B cell (primary cell): ENCODE data around the gene GAMT. TPM values are rescaled to one million over a fixed set of nuclear protein-coding genes. Genes with fewer than 3 reads are reported as not detected.

Experiments
- ATAC-seq: fragments of 200-7000 bp; cut with Tn5 transposase; one replicate; pipeline ENCODE4 v1.10.0; 2021; ENCODE audit warnings: low read depth, mild to moderate bottlenecking, moderate number of reproducible peaks, moderate library complexity
- CTCF ChIA-PET: fragments of 350-600 bp; sonication (Branson Sonifier 250); formaldehyde crosslinking; loops from one replicate; lab custom pipeline; 2021; ENCODE audit warnings: antibody characterized with exemption, inconsistent platforms; lab: Charles Lee
- POLR2A ChIA-PET: fragments of 350-600 bp; sonication (Branson Sonifier 250); formaldehyde crosslinking; loops from one replicate; lab custom pipeline; 2021; ENCODE audit warnings: antibody characterized with exemption; lab: Charles Lee
- DNase-seq: peaks from one replicate; pipeline ENCODE4 v3.0.0; 2013
- H2AFZ ChIP-seq: 2 replicates; pipeline ENCODE4 v1.6.1; 2012; ENCODE audit warnings: mild to moderate bottlenecking, low read depth, low read length; ENCODE audit not compliant: insufficient read depth, poor library complexity, severe bottlenecking
- H3K27ac ChIP-seq, 2 donors: 1 replicate in 1 of 2; 2 replicates in 1 of 2; pipeline ENCODE4 v1.5.1; 2012 to 2013; ENCODE audit warnings: low read length in 2 of 2, mild to moderate bottlenecking in 2 of 2, moderate library complexity in 1 of 2
- H3K27me3 ChIP-seq, 4 experiments: fragments of 200-600 bp in 1 of 4; sonication (generic) in 1 of 4; replicated peaks in 1 of 4; 1 replicate in 2 of 4; 2 replicates in 2 of 4; pipeline versions ENCODE4 v1.6.1 to v1.7.0; 2013 to 2016; ENCODE audit warnings: low read length in 3 of 4, mild to moderate bottlenecking in 2 of 4, mixed read lengths in 1 of 4, moderate library complexity in 1 of 4; ENCODE audit not compliant: insufficient read depth in 4 of 4, control insufficient read depth in 3 of 4; ENCODE audit errors: control extremely low read depth in 1 of 4
- H3K36me3 ChIP-seq, 2 experiments: replicated peaks in 1 of 2; 1 replicate in 1 of 2; 2 replicates in 1 of 2; pipeline versions ENCODE4 v1.6.1 to v1.7.1; 2013; ENCODE audit warnings: low read length in 1 of 2; ENCODE audit not compliant: insufficient read depth in 2 of 2, control insufficient read depth in 1 of 2; ENCODE audit errors: control extremely low read depth in 1 of 2, extremely low read depth in 1 of 2
- H3K4me1 ChIP-seq, 2 donors: fragments of 200-600 bp in 1 of 2; sonication (generic) in 1 of 2; 1 replicate in 1 of 2; 2 replicates in 1 of 2; pipeline versions ENCODE4 v1.5.1 to v1.6.1; 2013 to 2017; ENCODE audit warnings: low read length in 2 of 2; ENCODE audit not compliant: control insufficient read depth in 2 of 2, insufficient read depth in 2 of 2
- H3K4me2 ChIP-seq: replicated peaks from 2 replicates; pipeline ENCODE3; 2012; ENCODE audit warnings: mild to moderate bottlenecking, low read depth, low read length; ENCODE audit not compliant: poor library complexity, severe bottlenecking
- H3K4me3 ChIP-seq, 5 experiments: fragments of 200-600 bp in 1 of 5; sonication (generic) in 1 of 5; 1 replicate in 3 of 5; 2 replicates in 2 of 5; pipeline versions ENCODE4 v1.5.1 to v1.7.0; 2011 to 2016; ENCODE audit warnings: low read length in 4 of 5, mild to moderate bottlenecking in 4 of 5, low read depth in 2 of 5, control low read depth in 1 of 5, moderate library complexity in 1 of 5; ENCODE audit not compliant: insufficient read depth in 1 of 5; ENCODE audit errors: control extremely low read depth in 1 of 5, extremely low read depth in 1 of 5
- H3K79me2 ChIP-seq: fragments of 200-600 bp; sonication (generic); one replicate; pipeline ENCODE4 v1.6.0; 2016; ENCODE audit warnings: low read length; ENCODE audit not compliant: control insufficient read depth, insufficient read depth
- H3K9ac ChIP-seq: fragments of 200-600 bp; sonication (generic); 2 replicates; pipeline ENCODE4 v1.6.1; 2017; ENCODE audit warnings: mild to moderate bottlenecking, low read length, moderate library complexity
- H3K9me3 ChIP-seq, 3 donors: one replicate each; pipeline versions ENCODE4 v1.6.1 to v1.7.1; 2013; ENCODE audit warnings: low read length in 2 of 3; ENCODE audit not compliant: control insufficient read depth in 2 of 3, insufficient read depth in 1 of 3; ENCODE audit errors: control extremely low read depth in 1 of 3
- H4K20me1 ChIP-seq: 2 replicates; pipeline ENCODE4 v1.6.0; 2012; ENCODE audit warnings: mild to moderate bottlenecking, low read length; ENCODE audit not compliant: insufficient read depth, control insufficient read depth, poor library complexity, severe bottlenecking
- H3K27ac Mint-ChIP-seq: one replicate; pipeline ENCODE4 v1.8.0; 2021; ENCODE audit warnings: mixed read lengths
- H3K27me3 Mint-ChIP-seq: one replicate; pipeline ENCODE4 v1.8.0; 2021; ENCODE audit warnings: mixed read lengths
- H3K4me1 Mint-ChIP-seq: one replicate; pipeline ENCODE4 v1.8.0; 2021; ENCODE audit warnings: mixed read lengths
- H3K4me3 Mint-ChIP-seq: one replicate; pipeline ENCODE4 v1.8.0; 2021; ENCODE audit warnings: mixed read lengths
- H3K9me3 Mint-ChIP-seq: one replicate; pipeline ENCODE4 v1.8.0; 2022; ENCODE audit warnings: mixed read lengths; ENCODE audit not compliant: insufficient read depth
- EZH2 ChIP-seq: IDR thresholded peaks from 2 replicates; pipeline ENCODE4 v1.6.1; 2012; ENCODE audit warnings: borderline replicate concordance, low read depth, mild to moderate bottlenecking, moderate library complexity, low read length; ENCODE audit not compliant: insufficient read depth, poor library complexity, severe bottlenecking
- WGBS: methylation state at CpG from one replicate; pipeline ENCODE4 v1.1.5; 2013; ENCODE audit warnings: missing lambda C conversion rate; ENCODE audit not compliant: insufficient coverage; 5-methylcytosine and 5-hydroxymethylcytosine counted together
- intact Hi-C: fragments of 100-400 bp; cut with micrococcal nuclease; formaldehyde crosslinking; loops from one replicate; pipeline ENCODE4 v1.10.0; 2022
- polyA plus RNA-seq: library from polyadenylated mRNA; depleted of rRNA; stranded (reverse); fragments of >200 nt; gene quantifications from 2 replicates; pipeline ENCODE4 v1.2.3, GENCODE V29; 2012
- total RNA-seq, 2 donors: library from RNA; stranded (reverse); fragments of 120-200 nt in 1 of 2; gene quantifications; 1 replicate in 1 of 2; 2 replicates in 1 of 2; pipeline versions ENCODE4 v1.2.3 to v1.2.4, GENCODE V29; 2013 to 2022
- TF ChIP-seq, protein P1 (sequence below): fragments of 200-600 bp; IDR thresholded peaks from one replicate; pipeline ENCODE4 v1.8.0; 2022; ENCODE audit warnings: antibody characterized with exemption, mild to moderate bottlenecking

The GAMT gene
- total and polyA plus RNA-seq, 2 donors (not counting 1 experiment from before 2014, with no cell fraction given) = 8.8 to 12.1 TPM

DNA sequence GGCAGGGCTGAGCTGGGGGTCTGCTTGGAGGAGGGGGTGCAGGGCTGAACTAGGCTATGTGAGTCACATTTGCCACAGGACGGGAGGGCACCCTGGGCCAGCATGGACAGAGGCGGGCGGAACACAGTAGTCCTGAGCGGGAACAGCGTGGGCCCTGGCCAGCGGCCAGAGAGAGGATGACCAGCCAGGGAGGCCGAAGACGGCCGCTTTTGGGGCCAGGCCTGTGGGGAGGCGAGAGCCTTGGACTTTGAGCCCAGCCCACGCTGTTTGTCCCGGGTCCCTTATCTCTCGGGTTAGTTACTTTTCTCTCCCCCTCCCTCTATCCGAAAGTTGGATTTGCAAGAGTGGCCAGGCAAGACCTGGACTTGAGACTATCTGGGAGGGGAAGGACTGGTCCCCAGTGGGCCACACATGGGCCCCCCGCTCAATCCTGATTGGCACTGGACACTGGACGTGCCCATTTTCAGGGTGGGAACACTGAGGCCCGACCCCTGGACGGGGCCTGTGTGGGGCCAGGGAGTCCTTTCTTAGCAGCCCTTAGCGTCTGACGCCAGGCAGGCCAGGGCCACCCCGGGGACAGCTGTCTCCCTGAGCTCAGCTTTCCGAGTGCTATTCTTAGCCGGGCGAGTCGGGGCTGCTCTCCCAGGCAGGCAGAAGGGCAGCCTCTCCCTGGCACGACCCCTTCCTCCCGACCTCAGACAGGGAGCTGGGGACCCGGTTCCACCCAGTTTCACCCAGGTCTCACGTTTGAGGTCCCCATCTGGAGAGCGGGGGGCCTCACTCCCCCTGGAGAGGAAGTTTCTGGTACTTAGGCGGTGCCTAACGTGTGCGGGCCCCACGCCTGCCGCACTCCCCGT, 833 bp downstream of the GAMT start:
- peak overlapping the region; percentile 74 for H3K9ac ChIP-seq
- peaks cover 15 to 22% of the 10 kb centered on the region in 2 donors for H3K4me1 ChIP-seq
- H3K36me3 ChIP-seq = no peaks in the 10 kb centered on the region
- H3K27me3 ChIP-seq = peaks cover 0 to 23% (median 5%) of the 10 kb centered on the region in 4 experiments
- ChIA-PET POLR2A (no interaction called here), CTCF (no interaction called here)
- no peak overlapping the region for H3K27ac Mint-ChIP-seq
- H3K9me3 Mint-ChIP-seq = no peaks in the 10 kb centered on the region
- peak overlapping the region; percentile 84 for H2AFZ ChIP-seq
- H3K27ac ChIP-seq = peak overlapping the region in 1 of 2 donors; percentile 19
- peak overlapping the region; percentile 99 for H3K4me2 ChIP-seq
- intact Hi-C loops = loop anchor here (1.0 kb wide), 1 partner anchor 17 kb away; the partner anchor contains the start of gene NDUFS7
- H3K27me3 Mint-ChIP-seq = peaks cover 4% of the 10 kb centered on the region
- H3K4me3 Mint-ChIP-seq = peak overlapping the region; percentile 76
- peak overlapping the region in 4 of 5 experiments; percentile 39 to 69 (median 62) for H3K4me3 ChIP-seq
- H3K4me1 Mint-ChIP-seq = peaks cover 12% of the 10 kb centered on the region
- peak; percentile 7 for ATAC-seq
- peaks cover 0 to 4% (median 0%) of the 10 kb centered on the region in 3 donors for H3K9me3 ChIP-seq
- H3K79me2 ChIP-seq = no peaks in the 10 kb centered on the region
- H4K20me1 ChIP-seq = no peaks in the 10 kb centered on the region
- 35% methylated on average over 31 of the region's 36 CpGs for WGBS
- TF ChIP-seq, protein P1, sequence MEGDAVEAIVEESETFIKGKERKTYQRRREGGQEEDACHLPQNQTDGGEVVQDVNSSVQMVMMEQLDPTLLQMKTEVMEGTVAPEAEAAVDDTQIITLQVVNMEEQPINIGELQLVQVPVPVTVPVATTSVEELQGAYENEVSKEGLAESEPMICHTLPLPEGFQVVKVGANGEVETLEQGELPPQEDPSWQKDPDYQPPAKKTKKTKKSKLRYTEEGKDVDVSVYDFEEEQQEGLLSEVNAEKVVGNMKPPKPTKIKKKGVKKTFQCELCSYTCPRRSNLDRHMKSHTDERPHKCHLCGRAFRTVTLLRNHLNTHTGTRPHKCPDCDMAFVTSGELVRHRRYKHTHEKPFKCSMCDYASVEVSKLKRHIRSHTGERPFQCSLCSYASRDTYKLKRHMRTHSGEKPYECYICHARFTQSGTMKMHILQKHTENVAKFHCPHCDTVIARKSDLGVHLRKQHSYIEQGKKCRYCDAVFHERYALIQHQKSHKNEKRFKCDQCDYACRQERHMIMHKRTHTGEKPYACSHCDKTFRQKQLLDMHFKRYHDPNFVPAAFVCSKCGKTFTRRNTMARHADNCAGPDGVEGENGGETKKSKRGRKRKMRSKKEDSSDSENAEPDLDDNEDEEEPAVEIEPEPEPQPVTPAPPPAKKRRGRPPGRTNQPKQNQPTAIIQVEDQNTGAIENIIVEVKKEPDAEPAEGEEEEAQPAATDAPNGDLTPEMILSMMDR = no peak
- TF ChIP-seq EZH2 = no peak
- peak; percentile 49 for DNase-seq

DNA sequence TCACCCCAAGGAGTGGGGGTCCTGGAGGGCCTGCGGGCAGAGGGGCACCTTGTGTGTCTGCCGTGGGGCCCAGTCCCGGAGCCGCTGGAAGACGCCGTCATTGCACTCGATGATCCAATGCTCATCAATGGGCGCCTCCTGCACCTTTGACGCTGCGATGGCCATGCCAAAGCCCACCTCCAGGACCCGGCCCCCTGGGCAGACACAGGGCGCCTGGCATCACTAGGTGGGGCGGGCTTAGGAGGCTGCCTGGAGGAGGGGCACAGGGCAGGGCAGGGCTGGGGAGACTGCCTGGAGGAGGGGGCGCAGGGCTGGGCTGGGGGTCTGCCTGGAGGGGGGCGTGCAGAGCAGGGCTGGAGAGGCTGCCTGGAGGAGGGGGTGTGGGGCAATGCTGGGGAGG, 1.6 kb downstream of the GAMT start:
- Histone ChIP-seq H3K4me3 (no peak overlapping the region), H3K79me2 (no peaks in the 10 kb centered on the region), H3K36me3 (no peaks in the 10 kb centered on the region), H4K20me1 (no peaks in the 10 kb centered on the region), H2AFZ (no peak overlapping the region), H3K4me2 (no peak overlapping the region), H3K27ac (no peak overlapping the region), H3K4me1 (peaks cover 15 to 22% of the 10 kb centered on the region in 2 donors), H3K27me3 (peaks cover 0 to 23% (median 5%) of the 10 kb centered on the region in 4 experiments), H3K9ac (no peak overlapping the region), H3K9me3 (peaks cover 0 to 4% (median 0%) of the 10 kb centered on the region in 3 donors)
- H3K4me3 Mint-ChIP-seq = no peak overlapping the region
- H3K4me1 Mint-ChIP-seq = peaks cover 12% of the 10 kb centered on the region
- no peak overlapping the region for H3K27ac Mint-ChIP-seq
- TF ChIP-seq EZH2 = no peak
- TF ChIP-seq, protein P1 = no peak
- ChIA-PET POLR2A (no interaction called here), CTCF (no interaction called here)
- WGBS = 95% methylated on average over 14 of the region's 15 CpGs
- intact Hi-C loops = no loop called here
- H3K27me3 Mint-ChIP-seq = peaks cover 4% of the 10 kb centered on the region
- DNase-seq (no peak), ATAC-seq (no peak)
- H3K9me3 Mint-ChIP-seq = no peaks in the 10 kb centered on the region
